AG04450 (cell line): ENCODE measurements around the gene JAK1. TPM values are rescaled to one million over a fixed set of nuclear protein-coding genes. Genes with fewer than 3 reads are reported as not detected.

ENCODE experiments used
- CTCF ChIA-PET: fragments of 300-600, 350-600 bp; formaldehyde crosslinking; extraction: SDS; loops from one replicate; lab custom pipeline; 2022; ENCODE audit warnings: antibody characterized with exemption, inconsistent platforms; lab: Charles Lee
- POLR2A ChIA-PET: fragments of 350-600 bp; formaldehyde crosslinking; extraction: SDS; loops from one replicate; lab custom pipeline; 2021; ENCODE audit warnings: antibody characterized with exemption, inconsistent platforms; lab: Yijun Ruan, JAX
- DNase-seq: peaks from one replicate; pipeline ENCODE4 v3.0.0-alpha.2; 2011; ENCODE audit warnings: low read depth, low spot score
- H3K27ac ChIP-seq: one replicate; pipeline ENCODE4 v1.5.1; 2012; ENCODE audit warnings: low read depth, low read length, control low read depth
- H3K27me3 ChIP-seq: one replicate; pipeline ENCODE4 v1.6.0; 2012; ENCODE audit warnings: low read length; ENCODE audit not compliant: control insufficient read depth, insufficient read depth
- H3K4me3 ChIP-seq: 2 replicates; pipeline ENCODE4 v1.5.1; 2011; ENCODE audit warnings: mild to moderate bottlenecking, low read depth, low read length, control low read depth
- H3K9me3 ChIP-seq: 2 replicates; pipeline ENCODE4 v1.5.1; 2012; ENCODE audit warnings: low read length; ENCODE audit not compliant: control insufficient read depth, insufficient read depth
- polyA plus RNA-seq: library from polyadenylated mRNA; depleted of rRNA; stranded (reverse); fragments of >200 nt; gene quantifications from 2 replicates; pipeline ENCODE4 v1.2.3, GENCODE V29; 2011
- TF ChIP-seq, protein P1 (sequence below): IDR thresholded peaks from 2 replicates; pipeline ENCODE4 v1.5.1; 2011; ENCODE audit warnings: low read depth, low read length, control low read depth, inconsistent platforms

The JAK1 gene
- polyA plus RNA-seq, 1 experiment: 141 TPM

DNA sequence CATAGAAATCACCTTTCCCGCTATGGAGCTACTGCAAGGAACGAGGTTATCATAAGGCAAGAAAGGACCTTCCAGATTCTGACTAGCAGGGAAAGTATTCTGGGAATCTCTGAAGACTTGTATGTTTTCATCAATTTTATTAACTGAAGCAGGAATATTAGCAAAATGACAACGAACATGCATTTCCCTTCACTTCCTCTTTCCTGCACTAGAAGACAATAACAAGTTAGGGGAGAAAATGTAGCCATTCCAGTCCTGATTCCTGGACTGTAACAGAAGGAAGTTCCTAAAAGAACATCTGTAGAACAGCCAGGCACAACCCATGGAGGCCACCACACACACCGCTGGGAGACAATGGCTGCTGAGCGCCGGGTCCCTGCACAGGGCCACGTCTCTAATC, 114.7 kb downstream of the JAK1 start:
- H3K27ac ChIP-seq: no peak overlapping the region
- H3K9me3 ChIP-seq: no peaks in the 10 kb centered on the region
- TF ChIP-seq, protein P1, sequence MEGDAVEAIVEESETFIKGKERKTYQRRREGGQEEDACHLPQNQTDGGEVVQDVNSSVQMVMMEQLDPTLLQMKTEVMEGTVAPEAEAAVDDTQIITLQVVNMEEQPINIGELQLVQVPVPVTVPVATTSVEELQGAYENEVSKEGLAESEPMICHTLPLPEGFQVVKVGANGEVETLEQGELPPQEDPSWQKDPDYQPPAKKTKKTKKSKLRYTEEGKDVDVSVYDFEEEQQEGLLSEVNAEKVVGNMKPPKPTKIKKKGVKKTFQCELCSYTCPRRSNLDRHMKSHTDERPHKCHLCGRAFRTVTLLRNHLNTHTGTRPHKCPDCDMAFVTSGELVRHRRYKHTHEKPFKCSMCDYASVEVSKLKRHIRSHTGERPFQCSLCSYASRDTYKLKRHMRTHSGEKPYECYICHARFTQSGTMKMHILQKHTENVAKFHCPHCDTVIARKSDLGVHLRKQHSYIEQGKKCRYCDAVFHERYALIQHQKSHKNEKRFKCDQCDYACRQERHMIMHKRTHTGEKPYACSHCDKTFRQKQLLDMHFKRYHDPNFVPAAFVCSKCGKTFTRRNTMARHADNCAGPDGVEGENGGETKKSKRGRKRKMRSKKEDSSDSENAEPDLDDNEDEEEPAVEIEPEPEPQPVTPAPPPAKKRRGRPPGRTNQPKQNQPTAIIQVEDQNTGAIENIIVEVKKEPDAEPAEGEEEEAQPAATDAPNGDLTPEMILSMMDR: no peak
- CTCF ChIA-PET: no interaction called here
- H3K4me3 ChIP-seq: no peak overlapping the region
- POLR2A ChIA-PET: no interaction called here
- DNase-seq: no peak
- no peaks in the 10 kb centered on the region for H3K27me3 ChIP-seq

DNA sequence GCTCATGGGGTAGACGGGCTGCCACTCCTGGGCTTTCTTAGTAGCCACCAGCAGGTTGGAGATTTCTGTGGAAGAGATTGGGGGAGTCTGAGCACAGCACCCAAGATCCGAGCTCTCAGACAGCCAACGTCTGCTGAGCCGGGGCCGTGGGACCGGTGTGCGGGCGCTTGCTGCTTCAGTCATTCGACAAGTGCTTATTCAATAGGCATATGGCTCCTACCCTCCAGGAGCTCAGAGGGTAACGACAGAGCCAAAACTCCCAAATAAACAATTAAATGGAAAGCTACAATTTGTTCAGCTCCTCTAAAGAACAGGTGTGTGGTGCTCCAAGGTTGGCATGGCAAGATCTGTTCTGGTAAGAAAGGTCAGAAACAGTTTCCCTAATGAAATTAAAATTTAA, 115.5 kb downstream of the JAK1 start:
- ChIA-PET CTCF (no interaction called here), POLR2A (interaction anchor here (0.5 kb wide), 1 partner anchor 1017 kb away, joined by 4 read pairs; no protein-coding TSS in a partner anchor)
- Histone ChIP-seq H3K4me3 (no peak overlapping the region), H3K9me3 (no peaks in the 10 kb centered on the region), H3K27ac (no peak overlapping the region), H3K27me3 (no peaks in the 10 kb centered on the region)
- no peak for DNase-seq
- TF ChIP-seq, protein P1: no peak

DNA sequence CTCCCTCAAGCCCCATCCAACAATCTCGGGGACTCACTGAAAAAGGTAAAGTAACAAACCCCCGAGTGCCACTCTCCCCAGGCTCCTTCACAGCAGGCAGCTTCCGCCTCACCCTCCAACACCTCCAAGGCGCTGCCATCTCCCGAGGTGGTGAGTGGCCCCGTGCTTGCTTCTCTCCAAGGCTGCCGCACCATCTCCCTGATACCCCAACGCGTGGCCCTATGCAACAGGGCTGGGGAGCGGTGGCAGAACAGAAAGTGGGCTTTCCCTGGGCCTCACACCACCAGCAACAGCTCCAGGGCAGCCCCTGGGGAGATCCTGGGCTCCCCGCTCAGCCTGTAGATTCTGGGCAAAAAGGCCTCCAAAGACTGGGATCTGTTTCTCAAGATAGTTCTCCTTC, 116.4 kb downstream of the JAK1 start:
- POLR2A ChIA-PET: no interaction called here
- H3K27ac ChIP-seq: no peak overlapping the region
- no peak for DNase-seq
- TF ChIP-seq, protein P1: no peak
- CTCF ChIA-PET: no interaction called here
- no peaks in the 10 kb centered on the region for H3K9me3 ChIP-seq
- H3K27me3 ChIP-seq: no peaks in the 10 kb centered on the region
- no peak overlapping the region for H3K4me3 ChIP-seq

DNA sequence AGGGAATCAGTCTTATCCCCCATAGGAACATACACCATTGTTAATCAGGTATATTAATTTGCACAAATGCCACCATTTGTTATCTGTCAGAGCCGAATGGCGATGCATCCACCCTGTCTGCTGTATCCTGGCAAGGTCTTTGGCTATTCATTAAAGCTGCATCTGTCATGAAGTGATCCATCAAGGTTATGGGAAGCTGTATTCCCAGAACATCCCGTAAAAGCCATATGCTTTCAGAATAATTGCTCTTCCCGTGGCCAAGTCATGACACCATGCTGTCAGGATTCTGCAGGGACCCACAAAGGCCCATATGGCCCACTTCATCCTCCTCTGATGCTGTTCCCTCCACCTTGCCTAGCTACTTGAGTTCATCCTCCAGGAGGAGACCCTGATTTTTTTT, 117.5 kb downstream of the JAK1 start:
- CTCF ChIA-PET: no interaction called here
- Histone ChIP-seq H3K27me3 (no peaks in the 10 kb centered on the region), H3K27ac (no peak overlapping the region), H3K4me3 (no peak overlapping the region), H3K9me3 (no peaks in the 10 kb centered on the region)
- TF ChIP-seq, protein P1: no peak
- POLR2A ChIA-PET: no interaction called here
- DNase-seq: no peak

DNA sequence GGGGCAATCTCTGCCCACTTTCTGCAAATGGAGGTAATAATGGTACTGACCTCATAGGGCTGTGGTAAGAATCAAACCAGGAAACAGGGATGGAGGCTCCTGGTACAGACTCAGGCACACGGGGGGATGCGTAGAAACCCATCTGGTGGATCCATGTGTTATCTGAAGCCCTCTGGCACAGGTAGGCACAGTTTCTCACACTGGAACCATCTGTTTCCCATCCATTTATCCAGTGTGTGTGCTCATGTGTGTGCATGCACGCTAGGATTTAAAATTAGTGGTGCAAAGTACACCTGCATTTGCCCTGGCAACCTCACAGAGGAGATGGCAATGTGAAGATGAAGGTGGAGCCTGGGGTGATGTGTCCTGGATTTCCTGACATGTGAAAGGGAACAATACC, 118.2 kb downstream of the JAK1 start:
- Histone ChIP-seq H3K27ac (no peak overlapping the region), H3K9me3 (no peaks in the 10 kb centered on the region), H3K27me3 (no peaks in the 10 kb centered on the region), H3K4me3 (no peak overlapping the region)
- DNase-seq: no peak
- TF ChIP-seq, protein P1: no peak
- ChIA-PET CTCF (no interaction called here), POLR2A (no interaction called here)
